ENCODE data around the gene EWSR1.

The EWSR1 gene

GRCh38 chr22:29320546-29320945 lies 52.5 kb downstream of the EWSR1 start:
- peak; percentile 46 for DNase-seq (ENCODE audit: low read depth)

GRCh38 chr22:29323641-29324040 lies 55.6 kb downstream of the EWSR1 start:
- DNase-seq (ENCODE audit: low read depth) = no peak

- DNase-seq (ENCODE audit: low read depth) = no peak
Observed at GRCh38 chr22:29325356-29325755, 57.3 kb downstream of the EWSR1 start.

- no peak for DNase-seq (ENCODE audit: low read depth)
Observed at GRCh38 chr22:29325785-29326315, 57.8 kb downstream of the EWSR1 start.

GRCh38 chr22:29326481-29326880 lies 58.4 kb downstream of the EWSR1 start:
- DNase-seq (ENCODE audit: low read depth) = no peak

- no peak for DNase-seq (ENCODE audit: low read depth)
Observed at GRCh38 chr22:29327089-29327764, 59.2 kb downstream of the EWSR1 start.

- DNase-seq (ENCODE audit: low read depth) = no peak
Observed at GRCh38 chr22:29328055-29328454, 60.0 kb downstream of the EWSR1 start.

- DNase-seq (ENCODE audit: low read depth) = peak; percentile 51
Observed at GRCh38 chr22:29328566-29329500, 60.8 kb downstream of the EWSR1 start.

GRCh38 chr22:29329581-29329980 lies 61.5 kb downstream of the EWSR1 start:
- no peak for DNase-seq (ENCODE audit: low read depth)

GRCh38 chr22:29330291-29330690 lies 62.2 kb downstream of the EWSR1 start:
- DNase-seq (ENCODE audit: low read depth) = no peak

GRCh38 chr22:29330753-29331152 lies 62.7 kb downstream of the EWSR1 start:
- DNase-seq (ENCODE audit: low read depth) = peak; percentile 90

GRCh38 chr22:29331213-29331612 lies 63.1 kb downstream of the EWSR1 start:
- peak; percentile 73 for DNase-seq (ENCODE audit: low read depth)

- DNase-seq (ENCODE audit: low read depth) = peak; percentile 36
Observed at GRCh38 chr22:29331658-29332300, 63.7 kb downstream of the EWSR1 start.

GRCh38 chr22:29332886-29333496 lies 64.9 kb downstream of the EWSR1 start:
- DNase-seq (ENCODE audit: low read depth) = no peak

GRCh38 chr22:29334148-29334547 lies 66.1 kb downstream of the EWSR1 start:
- DNase-seq (ENCODE audit: low read depth) = no peak

- no peak for DNase-seq (ENCODE audit: low read depth)
Observed at GRCh38 chr22:29334696-29335344, 66.8 kb downstream of the EWSR1 start.

- DNase-seq (ENCODE audit: low read depth) = no peak
Observed at GRCh38 chr22:29335656-29336055, 67.6 kb downstream of the EWSR1 start.

GRCh38 chr22:29336751-29337490 lies 68.9 kb downstream of the EWSR1 start:
- no peak for DNase-seq (ENCODE audit: low read depth)

GRCh38 chr22:29337631-29338284 lies 69.7 kb downstream of the EWSR1 start:
- DNase-seq (ENCODE audit: low read depth) = no peak

GRCh38 chr22:29338398-29338797 lies 70.3 kb downstream of the EWSR1 start:
- DNase-seq (ENCODE audit: low read depth) = no peak

Data from ELR (cell line).